Peyer's patch (tissue), 4 donors: Measurements from ENCODE around the gene PHRF1.

Experiments
- POLR2A ChIP-seq, 2 donors: fragments of 450-650 bp; IDR thresholded peaks; one replicate each; pipeline ENCODE4 v1.5.1; 2017; ENCODE audit warnings: antibody characterized with exemption in 2 of 2, mild to moderate bottlenecking in 2 of 2, moderate library complexity in 2 of 2
- TF ChIP-seq, protein P1 (sequence below), 6 experiments: fragments of 450-650 bp in 4 of 6; fragments of 200-600 bp in 2 of 6; sonication (generic) in 1 of 6; IDR thresholded peaks; one replicate each; pipeline ENCODE4 v1.5.1; 2017 to 2019; ENCODE audit warnings: antibody characterized with exemption in 6 of 6, mild to moderate bottlenecking in 3 of 6, moderate library complexity in 1 of 6

DNA sequence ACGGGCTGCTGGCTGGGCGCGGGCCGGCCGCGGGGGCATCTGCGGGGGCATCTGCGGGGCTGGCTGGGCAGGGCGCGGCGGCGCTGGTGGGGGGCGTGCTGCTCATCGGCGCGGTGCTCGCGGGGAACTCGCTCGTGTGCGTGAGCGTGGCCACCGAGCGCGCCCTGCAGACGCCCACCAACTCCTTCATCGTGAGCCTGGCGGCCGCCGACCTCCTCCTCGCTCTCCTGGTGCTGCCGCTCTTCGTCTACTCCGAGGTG is 61.0 kb downstream of the PHRF1 start:
- TF ChIP-seq, protein P1, sequence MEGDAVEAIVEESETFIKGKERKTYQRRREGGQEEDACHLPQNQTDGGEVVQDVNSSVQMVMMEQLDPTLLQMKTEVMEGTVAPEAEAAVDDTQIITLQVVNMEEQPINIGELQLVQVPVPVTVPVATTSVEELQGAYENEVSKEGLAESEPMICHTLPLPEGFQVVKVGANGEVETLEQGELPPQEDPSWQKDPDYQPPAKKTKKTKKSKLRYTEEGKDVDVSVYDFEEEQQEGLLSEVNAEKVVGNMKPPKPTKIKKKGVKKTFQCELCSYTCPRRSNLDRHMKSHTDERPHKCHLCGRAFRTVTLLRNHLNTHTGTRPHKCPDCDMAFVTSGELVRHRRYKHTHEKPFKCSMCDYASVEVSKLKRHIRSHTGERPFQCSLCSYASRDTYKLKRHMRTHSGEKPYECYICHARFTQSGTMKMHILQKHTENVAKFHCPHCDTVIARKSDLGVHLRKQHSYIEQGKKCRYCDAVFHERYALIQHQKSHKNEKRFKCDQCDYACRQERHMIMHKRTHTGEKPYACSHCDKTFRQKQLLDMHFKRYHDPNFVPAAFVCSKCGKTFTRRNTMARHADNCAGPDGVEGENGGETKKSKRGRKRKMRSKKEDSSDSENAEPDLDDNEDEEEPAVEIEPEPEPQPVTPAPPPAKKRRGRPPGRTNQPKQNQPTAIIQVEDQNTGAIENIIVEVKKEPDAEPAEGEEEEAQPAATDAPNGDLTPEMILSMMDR (IDR thresholded peaks at IDR 0.05), result no peak
- no peak for TF ChIP-seq POLR2A (IDR thresholded peaks at IDR 0.05)
